PC-9 (cell line): ENCODE data around the gene CLDN6. TPM values are rescaled to one million over a fixed set of nuclear protein-coding genes. Genes with fewer than 3 reads are reported as not detected.

Experiments
- BruUV-seq: library from RNA; stranded (reverse); fragments of 400-500 nt; replicated peaks from 2 replicates; lab custom pipeline; 2021; lab: Mats Ljungman, UMichigan
- CTCF ChIA-PET: fragments of 300-600 bp; sonication (Branson Sonifier 250); formaldehyde crosslinking; loops from one replicate; lab custom pipeline; 2022; ENCODE audit warnings: antibody characterized with exemption; lab: Charles Lee
- POLR2A ChIA-PET: fragments of 300-600 bp; sonication (Branson Sonifier 250); formaldehyde crosslinking; loops from one replicate; lab custom pipeline; 2022; ENCODE audit warnings: antibody characterized with exemption; ENCODE audit not compliant: unreplicated experiment; lab: Charles Lee
- DNase-seq, 2 experiments: peaks; one replicate each; pipeline versions ENCODE4 v3.0.0 to v3.0.0-alpha.2; 2015 to 2022; ENCODE audit warnings: mixed read lengths in 1 of 2
- H2AFZ ChIP-seq: fragments of 200-600 bp; sonication (generic); 2 replicates; pipeline ENCODE4 v1.8.1; 2017; ENCODE audit warnings: antibody characterized with exemption
- H3F3A ChIP-seq: fragments of 200-600 bp; sonication (generic); 2 replicates; pipeline ENCODE4 v1.8.1; 2017; ENCODE audit warnings: antibody characterized with exemption, mild to moderate bottlenecking, low read depth; ENCODE audit not compliant: insufficient read depth
- H3K27ac ChIP-seq: fragments of 200-600 bp; sonication (generic); 2 replicates; pipeline ENCODE4 v1.6.1; 2016; ENCODE audit warnings: mixed run types
- H3K27me3 ChIP-seq: fragments of 200-600 bp; sonication (generic); 2 replicates; pipeline ENCODE4 v1.6.1; 2016; ENCODE audit warnings: low read depth, mixed run types; ENCODE audit not compliant: insufficient read depth
- H3K36me3 ChIP-seq: fragments of 200-600 bp; sonication (generic); 2 replicates; pipeline ENCODE4 v1.6.1; 2016; ENCODE audit warnings: low read depth, mixed run types
- H3K4me1 ChIP-seq: fragments of 200-600 bp; sonication (generic); replicated peaks from 2 replicates; pipeline ENCODE4 v1.6.1; 2016; ENCODE audit warnings: mixed run types; ENCODE audit not compliant: insufficient read depth
- H3K4me2 ChIP-seq: fragments of 200-600 bp; sonication (generic); 2 replicates; pipeline ENCODE4 v1.6.1; 2017; ENCODE audit warnings: mixed run types
- H3K4me3 ChIP-seq: fragments of 200-600 bp; sonication (generic); 2 replicates; pipeline ENCODE4 v1.6.1; 2016; ENCODE audit warnings: mixed run types
- H3K79me2 ChIP-seq: fragments of 200-600 bp; sonication (generic); 2 replicates; pipeline ENCODE4 v1.6.1; 2017; ENCODE audit warnings: low read depth, mixed run types
- H3K9me2 ChIP-seq: fragments of 200-600 bp; sonication (generic); 2 replicates; pipeline ENCODE4 v1.8.1; 2017; ENCODE audit warnings: mild to moderate bottlenecking; ENCODE audit not compliant: insufficient read depth
- H3K9me3 ChIP-seq: fragments of 200-600 bp; sonication (generic); 2 replicates; pipeline ENCODE4 v1.8.1; 2016; ENCODE audit warnings: low read depth; ENCODE audit not compliant: insufficient read depth
- H4K20me1 ChIP-seq: fragments of 200-600 bp; sonication (generic); 2 replicates; pipeline ENCODE4 v1.8.1; 2017; ENCODE audit not compliant: insufficient read depth
- CTCF ChIP-seq: fragments of 200-600 bp; sonication (generic); conservative IDR thresholded peaks from 2 replicates; pipeline ENCODE4 v1.6.1; 2017; ENCODE audit warnings: mixed run types, antibody characterized with exemption, mild to moderate bottlenecking, moderate library complexity
- EZH2 ChIP-seq: fragments of 200-600 bp; sonication (generic); IDR thresholded peaks from 2 replicates; pipeline ENCODE4 v1.8.0; 2017; ENCODE audit warnings: antibody characterized with exemption, low read depth
- intact Hi-C: fragments of 100-400 bp; cut with micrococcal nuclease; formaldehyde crosslinking; loops from one replicate; pipeline ENCODE4 v1.10.0; 2022; ENCODE audit not compliant: unreplicated experiment
- total RNA-seq: library from RNA; stranded (reverse); gene quantifications from 2 replicates; pipeline ENCODE4 v1.2.3, GENCODE V29; 2021

CLDN6 gene
- total RNA-seq, 1 experiment from 2014 or later: 0.26 TPM

GRCh38 chr16:3051494-3051893, 33.5 kb upstream of the CLDN6 start:
- Histone ChIP-seq H3K27ac (no peak overlapping the region), H3K4me3 (no peak overlapping the region), H3K4me2 (no peak overlapping the region), H3K36me3 (no peaks in the 10 kb centered on the region), H3K9me2 (no peaks in the 10 kb centered on the region), H3K4me1 (no peaks in the 10 kb centered on the region), H3K79me2 (no peaks in the 10 kb centered on the region), H3K9me3 (no peaks in the 10 kb centered on the region), H3K27me3 (no peaks in the 10 kb centered on the region), H2AFZ (no peak overlapping the region), H3F3A (peaks cover 2% of the 10 kb centered on the region; the same call in 1 of the 2 replicates), H4K20me1 (no peaks in the 10 kb centered on the region)
- no peak for TF ChIP-seq CTCF
- no peak for TF ChIP-seq EZH2
- ChIA-PET POLR2A (no interaction called here), CTCF (interaction anchor here (0.5 to 1.1 kb wide), 2 partner anchors 8 to 20 kb away, joined by 3 read pairs; no protein-coding TSS in a partner anchor)
- no TSS peak for BruUV-seq
- no peak for DNase-seq
- intact Hi-C loops: no loop called here

- ChIA-PET CTCF (interaction anchor here (1.1 kb wide), 1 partner anchor 9 kb away, joined by 3 read pairs; no protein-coding TSS in a partner anchor), POLR2A (no interaction called here)
- intact Hi-C loops: no loop called here
- no TSS peak for BruUV-seq
- H3F3A ChIP-seq: no peaks in the 10 kb centered on the region
- no peak overlapping the region for H2AFZ ChIP-seq
- H3K27me3 ChIP-seq: no peaks in the 10 kb centered on the region
- H3K4me1 ChIP-seq: no peaks in the 10 kb centered on the region
- H3K79me2 ChIP-seq: no peaks in the 10 kb centered on the region
- H3K4me3 ChIP-seq: no peak overlapping the region
- TF ChIP-seq CTCF: no peak
- no peak for TF ChIP-seq EZH2
- no peaks in the 10 kb centered on the region for H3K36me3 ChIP-seq
- H3K4me2 ChIP-seq: no peak overlapping the region
- no peaks in the 10 kb centered on the region for H3K9me2 ChIP-seq
- H4K20me1 ChIP-seq: no peaks in the 10 kb centered on the region
- DNase-seq: no peak
- no peak overlapping the region for H3K27ac ChIP-seq
- no peaks in the 10 kb centered on the region for H3K9me3 ChIP-seq
Measured at GRCh38 chr16:3051009-3051408, 33.0 kb upstream of the CLDN6 start.

DNA sequence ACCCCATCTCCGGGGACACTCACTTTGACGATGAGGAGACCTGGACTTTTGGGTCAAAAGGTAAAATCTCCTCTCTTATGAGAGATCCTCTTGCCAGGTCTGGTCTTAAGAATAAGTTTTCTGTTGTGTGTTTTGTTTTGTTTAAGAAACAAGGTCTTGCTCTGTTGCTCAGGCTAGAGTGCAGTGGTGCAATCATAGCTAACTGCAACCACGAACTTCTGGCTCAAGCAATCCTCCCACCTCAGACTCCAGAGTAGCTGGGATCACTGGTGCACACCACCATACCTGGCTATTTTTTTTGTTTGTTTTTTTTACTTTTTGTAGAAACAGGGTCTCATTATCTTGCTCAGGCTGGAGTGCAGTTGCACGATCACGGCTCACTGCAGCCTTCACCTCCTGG, 32.5 kb upstream of the CLDN6 start:
- intact Hi-C loops: no loop called here
- ChIA-PET POLR2A (no interaction called here), CTCF (interaction anchor here (1.1 kb wide), 1 partner anchor 9 kb away, joined by 3 read pairs; no protein-coding TSS in a partner anchor)
- no peak for TF ChIP-seq EZH2
- no peaks in the 10 kb centered on the region for H3K9me3 ChIP-seq
- H3K4me3 ChIP-seq: no peak overlapping the region
- no peaks in the 10 kb centered on the region for H3K4me1 ChIP-seq
- no peaks in the 10 kb centered on the region for H3K9me2 ChIP-seq
- H2AFZ ChIP-seq: no peak overlapping the region
- no peak overlapping the region for H3K4me2 ChIP-seq
- BruUV-seq: no TSS peak
- H3F3A ChIP-seq: no peaks in the 10 kb centered on the region
- H3K79me2 ChIP-seq: no peaks in the 10 kb centered on the region
- H3K36me3 ChIP-seq: no peaks in the 10 kb centered on the region
- no peaks in the 10 kb centered on the region for H3K27me3 ChIP-seq
- no peak overlapping the region for H3K27ac ChIP-seq
- DNase-seq: no peak
- H4K20me1 ChIP-seq: no peaks in the 10 kb centered on the region
